K562 treated with DMSO at 1 percent for 12 hours (cell line): Measurements from ENCODE around the gene LMBRD2. TPM values are rescaled to one million over a fixed set of nuclear protein-coding genes. Genes with fewer than 3 reads are reported as not detected.

Experiments used
- total RNA-seq: library from RNA; unstranded; fragments of 300-600 nt; gene quantifications from 2 replicates; pipeline ENCODE4 v1.2.3, GENCODE V29; 2022; ENCODE audit not compliant: insufficient read depth

The LMBRD2 gene
- 1.4 and 8.6 TPM in 2 replicates for total RNA-seq

GRCh38 chr5:36151434-36152323 is at the start of gene LMBRD2, which contains the start of gene SKP2:
Gene LMBRD2, minus strand, starts transcription at chr5:36151887. Its CDS starts 8,538 bp downstream, at chr5:36143349.
Gene SKP2, plus strand, starts transcription at chr5:36152111. Its CDS starts 152 bp downstream, at chr5:36152263.

GRCh38 chr5:36066540-36067210 is 85.0 kb downstream of the LMBRD2 start, which contains the start of gene UGT3A2:
Gene UGT3A2, minus strand, starts transcription at chr5:36066882. Its CDS starts 93 bp downstream, at chr5:36066789.

Other genes starting within 250 kb of the LMBRD2 start
- not detected in 2 replicates for gene CAPSL, start 213.3 kb downstream of the LMBRD2 start, total RNA-seq
- gene UGT3A1, start 160.5 kb downstream of the LMBRD2 start, total RNA-seq = not detected in 2 replicates
- not detected in 2 replicates for gene UGT3A2, start 85.0 kb downstream of the LMBRD2 start, total RNA-seq
- 14.7 and 40.3 TPM in 2 replicates for gene SKP2, start 224 bp upstream of the LMBRD2 start, total RNA-seq
- 5.5 and 15.0 TPM in 2 replicates for gene NADK2, start 90.0 kb upstream of the LMBRD2 start, total RNA-seq
- not detected in 2 replicates for gene RANBP3L, start 150.0 kb upstream of the LMBRD2 start, total RNA-seq